ENCODE data around the gene OTOA. TPM values are rescaled to one million over a fixed set of nuclear protein-coding genes. Genes with fewer than 3 reads are reported as not detected.

Gene OTOA
- total RNA-seq, 2 experiments from 2014 or later = not detected

DNA sequence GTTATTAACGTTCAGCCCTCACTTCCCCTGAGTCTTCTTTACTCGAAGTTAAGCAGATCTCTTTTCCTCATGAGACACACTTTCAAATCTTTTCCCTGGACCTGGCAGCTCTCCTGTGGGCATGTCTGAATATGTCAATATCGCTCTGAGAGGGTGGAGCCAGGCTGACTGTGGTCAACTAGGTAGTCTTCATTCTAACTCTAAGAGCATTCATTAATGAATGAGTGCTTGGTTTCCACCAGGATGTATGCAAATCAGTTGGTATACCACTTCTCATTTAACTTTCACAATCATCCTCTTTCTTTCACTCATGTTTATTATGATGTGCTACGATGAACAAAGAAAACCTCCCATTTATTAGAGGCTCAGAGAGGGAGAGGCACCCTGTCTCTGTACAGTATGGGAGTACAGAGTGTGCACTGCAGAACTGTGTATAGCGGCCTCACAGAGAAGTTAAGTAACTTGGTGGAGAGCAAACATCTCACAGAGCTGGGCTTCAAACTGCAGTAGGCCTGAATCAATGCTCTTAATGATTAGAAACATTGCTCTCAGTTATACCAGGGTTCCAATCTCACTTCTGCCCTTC, 39.9 kb downstream of the OTOA start:
- no peaks in the 10 kb centered on the region for H4K20me1 ChIP-seq (ENCODE audit: insufficient read depth, low read length)
- TF ChIP-seq, protein P1, sequence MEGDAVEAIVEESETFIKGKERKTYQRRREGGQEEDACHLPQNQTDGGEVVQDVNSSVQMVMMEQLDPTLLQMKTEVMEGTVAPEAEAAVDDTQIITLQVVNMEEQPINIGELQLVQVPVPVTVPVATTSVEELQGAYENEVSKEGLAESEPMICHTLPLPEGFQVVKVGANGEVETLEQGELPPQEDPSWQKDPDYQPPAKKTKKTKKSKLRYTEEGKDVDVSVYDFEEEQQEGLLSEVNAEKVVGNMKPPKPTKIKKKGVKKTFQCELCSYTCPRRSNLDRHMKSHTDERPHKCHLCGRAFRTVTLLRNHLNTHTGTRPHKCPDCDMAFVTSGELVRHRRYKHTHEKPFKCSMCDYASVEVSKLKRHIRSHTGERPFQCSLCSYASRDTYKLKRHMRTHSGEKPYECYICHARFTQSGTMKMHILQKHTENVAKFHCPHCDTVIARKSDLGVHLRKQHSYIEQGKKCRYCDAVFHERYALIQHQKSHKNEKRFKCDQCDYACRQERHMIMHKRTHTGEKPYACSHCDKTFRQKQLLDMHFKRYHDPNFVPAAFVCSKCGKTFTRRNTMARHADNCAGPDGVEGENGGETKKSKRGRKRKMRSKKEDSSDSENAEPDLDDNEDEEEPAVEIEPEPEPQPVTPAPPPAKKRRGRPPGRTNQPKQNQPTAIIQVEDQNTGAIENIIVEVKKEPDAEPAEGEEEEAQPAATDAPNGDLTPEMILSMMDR (conservative IDR thresholded peaks at IDR 0.05; ENCODE audit: low read length) = no peak
- TF ChIP-seq EZH2phosphoT487 (IDR thresholded peaks at IDR 0.05; ENCODE audit: borderline replicate concordance, low read depth, low read length) = no peak
- H3K36me3 ChIP-seq (ENCODE audit: insufficient read depth, low read length) = no peaks in the 10 kb centered on the region
- no TSS peak for BruUV-seq (replicated peaks)
- CTCF ChIA-PET (ENCODE audit: unreplicated experiment) = no interaction called here
- no peak for DNase-seq (ENCODE audit: low spot score)
- no peaks in the 10 kb centered on the region for H3K9me2 ChIP-seq (ENCODE audit: insufficient read depth, low read length)
- H3K4me1 ChIP-seq (ENCODE audit: insufficient read depth, low read length, poor library complexity, severe bottlenecking) = peaks cover 17% of the 10 kb centered on the region
- no peak overlapping the region for H3K4me3 ChIP-seq (ENCODE audit: low read depth, low read length, poor library complexity, severe bottlenecking)
- H3K79me2 ChIP-seq (ENCODE audit: insufficient read depth, low read depth, low read length) = no peaks in the 10 kb centered on the region
- no peak overlapping the region for H2AFZ ChIP-seq (ENCODE audit: low read length)
- intact Hi-C loops (cut with micrococcal nuclease; ENCODE audit: unreplicated experiment) = no loop called here
- no peaks in the 10 kb centered on the region for H3K9me3 ChIP-seq (ENCODE audit: low read length)
- no peak overlapping the region for H3K27ac ChIP-seq (ENCODE audit: low read depth, low read length, poor library complexity, severe bottlenecking)
- POLR2A ChIA-PET = interaction anchor here (0.9 kb wide), 1 partner anchor 12 kb away, joined by 3 read pairs; no protein-coding TSS in a partner anchor
- H3K4me2 ChIP-seq (ENCODE audit: low read length) = no peak overlapping the region

DNA sequence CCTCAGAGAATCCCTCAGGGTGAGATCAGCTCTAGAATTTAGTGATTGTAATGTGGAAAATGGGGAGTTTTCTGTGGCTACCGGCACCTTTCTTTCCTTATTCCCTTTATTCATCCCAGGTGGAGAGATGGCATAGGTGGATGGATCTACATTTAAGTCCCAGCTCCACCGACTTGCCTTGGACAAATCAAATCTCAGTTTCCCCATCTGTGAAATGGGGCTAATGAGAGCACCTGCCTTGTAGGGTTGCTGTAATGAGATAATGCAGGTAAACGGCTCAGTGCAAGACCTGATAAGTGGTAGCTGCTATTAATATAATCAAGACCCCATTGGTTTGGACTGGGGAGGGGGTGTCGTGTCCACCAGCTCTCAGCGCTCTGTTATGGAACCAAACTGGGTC, 40.5 kb downstream of the OTOA start:
- Histone ChIP-seq H3K4me3 (ENCODE audit: low read depth, low read length, poor library complexity, severe bottlenecking) (no peak overlapping the region), H3K79me2 (ENCODE audit: insufficient read depth, low read depth, low read length) (no peaks in the 10 kb centered on the region), H2AFZ (ENCODE audit: low read length) (no peak overlapping the region), H3K27ac (ENCODE audit: low read depth, low read length, poor library complexity, severe bottlenecking) (no peak overlapping the region), H3K4me2 (ENCODE audit: low read length) (no peak overlapping the region), H3K9me2 (ENCODE audit: insufficient read depth, low read length) (no peaks in the 10 kb centered on the region), H3K36me3 (ENCODE audit: insufficient read depth, low read length) (no peaks in the 10 kb centered on the region), H3K9me3 (ENCODE audit: low read length) (no peaks in the 10 kb centered on the region), H3K4me1 (ENCODE audit: insufficient read depth, low read length, poor library complexity, severe bottlenecking) (peaks cover 17% of the 10 kb centered on the region), H4K20me1 (ENCODE audit: insufficient read depth, low read length) (no peaks in the 10 kb centered on the region)
- no TSS peak for BruUV-seq (replicated peaks)
- no peak for DNase-seq (ENCODE audit: low spot score)
- ChIA-PET POLR2A (interaction anchor here (0.9 kb wide), 1 partner anchor 13 kb away, joined by 3 read pairs; no protein-coding TSS in a partner anchor), CTCF (ENCODE audit: unreplicated experiment) (no interaction called here)
- TF ChIP-seq, protein P1 (conservative IDR thresholded peaks at IDR 0.05; ENCODE audit: low read length) = no peak
- no peak for TF ChIP-seq EZH2phosphoT487 (IDR thresholded peaks at IDR 0.05; ENCODE audit: borderline replicate concordance, low read depth, low read length)
- intact Hi-C loops (cut with micrococcal nuclease; ENCODE audit: unreplicated experiment) = no loop called here

DNA sequence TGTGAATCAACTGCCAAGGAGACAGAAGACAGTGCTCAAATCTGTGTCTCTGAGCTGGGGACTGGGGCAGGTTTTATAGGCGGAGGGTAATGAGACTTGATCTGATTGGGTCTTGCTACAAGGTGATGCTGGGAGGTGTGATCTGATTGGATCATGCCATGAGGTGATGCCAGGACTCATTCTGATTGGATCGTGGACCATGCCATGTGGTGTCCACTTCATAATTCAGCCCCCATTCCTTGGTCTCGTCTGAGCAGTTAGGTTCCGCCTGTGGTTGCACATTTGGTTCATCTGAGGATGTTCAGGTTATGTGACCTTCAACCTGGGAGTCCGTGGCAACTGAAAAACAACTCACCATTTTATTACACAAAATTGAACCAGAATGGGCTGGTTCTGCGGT, 41.0 kb downstream of the OTOA start:
- Histone ChIP-seq H4K20me1 (ENCODE audit: insufficient read depth, low read length) (no peaks in the 10 kb centered on the region), H3K27ac (ENCODE audit: low read depth, low read length, poor library complexity, severe bottlenecking) (no peak overlapping the region), H3K9me2 (ENCODE audit: insufficient read depth, low read length) (no peaks in the 10 kb centered on the region), H3K4me3 (ENCODE audit: low read depth, low read length, poor library complexity, severe bottlenecking) (no peak overlapping the region), H3K36me3 (ENCODE audit: insufficient read depth, low read length) (no peaks in the 10 kb centered on the region), H3K4me2 (ENCODE audit: low read length) (no peak overlapping the region), H3K4me1 (ENCODE audit: insufficient read depth, low read length, poor library complexity, severe bottlenecking) (peaks cover 17% of the 10 kb centered on the region), H3K79me2 (ENCODE audit: insufficient read depth, low read depth, low read length) (no peaks in the 10 kb centered on the region), H2AFZ (ENCODE audit: low read length) (no peak overlapping the region), H3K9me3 (ENCODE audit: low read length) (no peaks in the 10 kb centered on the region)
- ChIA-PET POLR2A (interaction anchor here (0.9 kb wide), 1 partner anchor 13 kb away, joined by 3 read pairs; no protein-coding TSS in a partner anchor), CTCF (ENCODE audit: unreplicated experiment) (no interaction called here)
- no TSS peak for BruUV-seq (replicated peaks)
- DNase-seq (ENCODE audit: low spot score) = no peak
- no peak for TF ChIP-seq EZH2phosphoT487 (IDR thresholded peaks at IDR 0.05; ENCODE audit: borderline replicate concordance, low read depth, low read length)
- TF ChIP-seq, protein P1 (conservative IDR thresholded peaks at IDR 0.05; ENCODE audit: low read length) = no peak
- intact Hi-C loops (cut with micrococcal nuclease; ENCODE audit: unreplicated experiment) = no loop called here

Data from OCI-LY7 (cell line).